GM21737 (cell line): ENCODE measurements around the gene EYS.
"Not testable (repeated sequence)": the region's sequence is repeated elsewhere in the genome, so short reads cannot be mapped to it uniquely, and the experiment has no call there.

Source experiments
- ATAC-seq: cut with Tn5 transposase; IDR thresholded peaks from one replicate; pipeline ENCODE4 v1.9.1; 2021; ENCODE audit warnings: mild to moderate bottlenecking, moderate library complexity; ENCODE audit not compliant: unreplicated experiment

The EYS gene

GRCh38 chr6:63785006-63785405 is 1922.0 kb downstream of the EYS start:
- no peak for ATAC-seq

DNA sequence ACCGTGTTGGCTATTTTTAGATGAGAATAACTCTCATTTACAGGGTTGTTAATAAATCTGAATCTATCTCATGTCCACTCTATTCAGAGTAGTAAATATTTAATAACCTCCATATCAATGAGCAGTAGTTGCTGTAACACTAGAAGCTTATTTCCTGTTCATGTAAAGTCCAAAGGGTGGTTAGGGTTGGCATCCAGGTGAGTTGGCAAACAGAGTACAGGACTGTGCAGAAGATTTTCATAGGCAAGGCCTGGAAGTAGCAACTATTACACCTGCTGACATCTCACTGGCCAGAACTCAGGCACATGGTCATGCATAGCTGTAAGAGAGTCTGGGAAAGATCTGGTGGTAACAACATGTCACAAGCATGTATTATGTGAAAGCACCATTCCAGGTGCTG is 1923.9 kb downstream of the EYS start:
- ATAC-seq, result no peak

DNA sequence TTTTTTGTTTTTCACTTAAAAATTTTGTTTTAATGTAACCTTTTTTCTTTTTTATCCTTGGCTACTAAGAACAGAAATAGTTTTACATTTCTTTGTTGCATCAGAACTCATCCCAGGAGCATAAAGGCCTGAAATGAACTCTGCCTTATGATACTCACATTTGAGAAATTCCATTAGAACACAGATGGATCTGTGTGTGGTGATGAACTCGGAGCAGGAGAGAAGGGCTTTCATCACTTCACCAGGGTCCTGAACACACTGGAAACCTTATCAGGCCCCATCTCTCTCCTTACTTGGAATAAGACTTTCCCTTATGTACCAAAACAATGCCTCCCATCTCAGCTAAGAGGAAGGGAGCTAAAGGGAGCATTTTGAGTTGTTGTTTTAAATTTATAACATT is 1932.1 kb downstream of the EYS start:
- ATAC-seq, result no peak

DNA sequence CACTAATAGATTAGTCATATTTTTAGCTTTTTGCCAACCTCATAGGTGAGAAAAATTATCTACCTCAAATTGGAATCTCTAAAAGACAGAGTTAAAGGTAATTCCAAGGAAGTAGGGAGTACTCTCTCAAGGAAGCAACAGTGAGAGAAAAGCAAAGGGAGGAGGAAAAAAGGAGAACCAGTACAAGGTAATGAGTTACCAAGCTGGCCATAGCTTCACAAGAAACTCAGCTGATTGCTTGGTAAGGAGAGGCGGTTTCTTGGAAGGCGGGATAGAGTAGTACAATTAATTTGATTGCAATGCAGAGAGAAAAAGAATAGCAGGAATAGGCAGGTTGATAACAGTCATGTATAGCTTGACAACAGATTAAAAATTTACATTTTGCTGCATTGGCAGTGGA is 1933.8 kb downstream of the EYS start:
- no peak for ATAC-seq

DNA sequence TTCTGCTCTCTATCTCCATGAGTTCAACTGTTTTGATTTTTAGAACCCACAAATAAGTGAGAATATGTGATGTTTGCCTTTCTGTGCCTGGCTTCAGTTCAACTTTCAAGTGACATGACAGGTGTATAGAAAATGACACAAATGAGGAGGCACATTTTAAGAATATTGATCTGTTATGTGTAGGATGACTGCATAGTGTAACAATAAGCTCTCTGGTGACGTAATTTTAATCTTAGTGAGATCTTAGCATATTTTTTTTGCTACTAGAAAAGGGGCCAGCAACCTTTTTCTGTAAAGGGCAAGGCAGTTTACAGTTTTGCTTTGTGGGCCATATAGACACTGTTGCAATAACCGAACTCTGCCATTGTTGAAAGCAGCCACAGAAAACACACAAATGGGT is 1941.2 kb downstream of the EYS start:
- no peak for ATAC-seq

DNA sequence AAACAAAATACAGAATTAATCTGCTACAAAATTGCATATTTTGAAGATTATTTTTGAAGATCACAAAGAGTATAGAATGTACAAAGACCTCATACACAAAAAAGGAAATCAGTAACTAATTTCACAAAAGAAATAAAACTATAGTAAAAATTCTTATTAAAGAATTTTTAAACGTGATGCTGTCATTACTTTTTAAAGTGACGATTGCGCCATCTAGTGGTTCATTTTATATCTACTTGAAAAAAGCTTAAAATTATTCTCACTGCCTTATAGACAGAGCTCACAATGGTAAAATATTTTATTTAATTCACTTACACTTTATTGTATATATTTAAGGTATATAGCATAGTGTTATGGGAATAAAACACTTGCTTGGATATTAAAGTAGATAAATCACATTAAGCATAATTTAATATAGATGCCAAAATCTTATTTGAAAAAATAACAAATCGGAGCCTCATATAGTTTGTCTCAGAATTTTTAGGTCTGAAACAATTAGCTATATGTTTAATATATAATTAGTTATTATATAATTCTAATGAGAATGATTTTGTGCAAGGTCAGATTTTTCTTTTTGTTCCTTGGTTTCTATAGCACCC is 1942.6 kb downstream of the EYS start:
- ATAC-seq, result no peak

DNA sequence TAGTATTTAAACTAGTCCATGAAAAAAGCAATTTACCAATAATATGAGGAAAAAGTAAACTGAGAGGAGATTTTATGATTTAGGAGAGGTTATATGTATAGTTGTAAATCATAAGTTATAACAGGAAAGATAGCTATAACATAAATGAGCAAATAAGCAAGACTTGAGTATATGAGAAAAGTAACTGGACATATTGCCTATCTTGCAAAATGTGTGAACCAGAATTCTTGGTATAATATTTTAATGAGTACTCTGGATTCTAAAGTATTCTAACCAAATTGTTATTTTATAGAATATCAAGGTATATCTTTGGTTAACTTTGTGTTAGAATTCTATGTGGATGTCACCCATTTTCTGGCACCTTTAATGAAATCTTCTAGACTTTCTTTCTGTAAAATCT is 1946.8 kb downstream of the EYS start:
- no peak for ATAC-seq

GRCh38 chr6:63759605-63760105 is 1947.4 kb downstream of the EYS start:
- ATAC-seq, result no peak

- no peak for ATAC-seq
These were observed 1949.2 kb downstream of the EYS start for GRCh38 chr6:63757826-63758225.

DNA sequence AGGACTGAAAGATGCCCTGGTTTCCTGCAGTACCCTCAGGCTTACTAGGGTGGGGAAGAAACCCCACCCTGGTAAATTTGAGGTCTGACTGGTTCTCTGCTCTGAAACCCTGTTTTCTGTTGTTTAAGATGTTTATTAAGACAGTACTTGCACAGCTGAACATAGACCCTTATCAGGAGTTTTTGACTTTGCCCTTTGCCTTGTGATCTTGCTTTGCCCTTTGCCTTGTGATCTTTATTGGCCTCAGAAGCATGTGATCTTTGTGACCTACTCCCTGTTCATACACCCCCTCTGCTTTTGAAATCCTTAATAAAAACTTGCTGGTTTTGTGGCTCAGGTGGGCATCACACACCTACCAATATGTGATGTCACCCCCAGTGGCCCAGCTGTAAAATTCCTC is 1949.8 kb downstream of the EYS start:
- not testable (repeated sequence) for ATAC-seq

GRCh38 chr6:63750400-63750799 is 1956.6 kb downstream of the EYS start:
- ATAC-seq, result no peak

DNA sequence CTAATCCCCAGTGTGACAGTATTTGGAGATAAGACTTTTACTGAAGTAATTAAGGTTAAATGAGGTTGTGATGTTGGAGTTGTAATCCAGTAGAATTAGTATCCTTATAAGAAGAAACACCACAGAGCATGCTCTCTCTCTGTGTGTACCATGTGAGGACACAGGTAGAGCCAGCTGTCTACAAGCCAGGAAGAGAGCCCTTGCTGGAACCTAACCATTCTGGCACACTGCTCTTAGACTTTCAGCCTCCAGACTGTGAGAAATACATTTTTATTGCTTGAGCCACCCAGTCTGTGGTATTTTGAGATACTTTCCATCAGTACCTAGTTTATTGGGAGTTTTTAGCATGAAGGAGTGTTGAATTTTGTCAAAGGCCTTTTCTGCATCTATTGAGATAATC is 1961.2 kb downstream of the EYS start:
- no peak for ATAC-seq

- ATAC-seq, result no peak
These were observed 1962.2 kb downstream of the EYS start for GRCh38 chr6:63744810-63745209.

DNA sequence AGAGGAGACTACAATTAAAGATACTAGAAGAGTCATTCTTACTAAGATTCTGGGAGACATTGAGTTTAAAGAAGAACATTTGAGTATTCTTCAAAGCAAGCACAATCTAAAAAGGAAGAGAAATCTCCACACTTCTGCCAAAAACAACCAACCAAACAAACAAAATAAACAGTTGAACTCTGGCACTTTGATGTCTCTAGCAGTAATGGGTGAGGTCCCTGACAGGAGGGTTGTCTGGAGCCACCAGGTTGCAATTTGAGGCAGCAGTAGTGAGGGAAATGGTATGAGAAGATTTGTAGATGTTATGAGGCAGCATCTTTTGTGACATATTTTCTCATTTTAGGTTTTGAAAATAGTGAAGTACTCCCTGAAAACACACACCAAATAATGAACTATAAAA is 1963.3 kb downstream of the EYS start:
- no peak for ATAC-seq

- no peak for ATAC-seq
These were observed 1965.0 kb downstream of the EYS start for GRCh38 chr6:63742060-63742459.

DNA sequence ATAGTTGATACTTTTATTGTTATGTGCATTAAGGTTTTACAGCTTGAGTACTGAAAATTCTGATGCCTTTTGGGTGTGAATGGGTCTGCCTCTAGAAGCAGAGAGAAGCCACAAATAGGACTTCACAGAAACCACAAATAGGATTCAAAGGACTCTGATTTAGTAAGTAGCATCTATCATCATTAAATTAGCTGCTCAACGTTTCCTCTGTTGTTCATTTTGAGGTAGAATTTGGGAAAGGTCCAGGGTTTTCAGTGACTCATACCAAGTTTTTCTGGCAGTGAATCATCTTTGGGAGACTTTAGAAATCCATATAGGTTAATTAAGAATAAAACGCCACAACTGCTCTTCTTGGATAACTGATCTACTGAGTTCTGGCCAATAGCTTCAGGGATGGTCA is 1966.3 kb downstream of the EYS start:
- no peak for ATAC-seq

- ATAC-seq, result no peak
These were observed 1967.8 kb downstream of the EYS start for GRCh38 chr6:63739094-63739687.

- ATAC-seq, result not testable (repeated sequence)
These were observed 1968.8 kb downstream of the EYS start for GRCh38 chr6:63738190-63738589.

DNA sequence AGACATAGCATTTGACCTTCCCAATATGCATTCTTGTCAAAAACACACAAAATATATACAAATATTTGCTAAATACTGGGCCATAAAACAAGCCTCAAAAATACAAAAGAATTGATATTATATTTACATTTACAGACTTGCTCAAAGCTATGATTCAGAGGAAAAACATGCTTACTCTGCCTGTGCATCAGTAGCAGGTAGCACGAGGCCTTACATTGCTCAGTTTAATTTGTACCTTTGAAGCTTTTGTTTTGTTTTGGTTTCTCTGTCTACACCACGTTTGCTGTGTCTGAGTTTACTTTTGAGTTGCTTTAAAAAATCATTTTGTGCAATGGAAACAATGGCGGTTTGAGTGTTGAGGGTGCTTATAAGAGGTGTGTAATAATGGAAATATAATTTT is 1972.1 kb downstream of the EYS start:
- no peak for ATAC-seq

GRCh38 chr6:63732336-63732735 is 1974.7 kb downstream of the EYS start:
- no peak for ATAC-seq

DNA sequence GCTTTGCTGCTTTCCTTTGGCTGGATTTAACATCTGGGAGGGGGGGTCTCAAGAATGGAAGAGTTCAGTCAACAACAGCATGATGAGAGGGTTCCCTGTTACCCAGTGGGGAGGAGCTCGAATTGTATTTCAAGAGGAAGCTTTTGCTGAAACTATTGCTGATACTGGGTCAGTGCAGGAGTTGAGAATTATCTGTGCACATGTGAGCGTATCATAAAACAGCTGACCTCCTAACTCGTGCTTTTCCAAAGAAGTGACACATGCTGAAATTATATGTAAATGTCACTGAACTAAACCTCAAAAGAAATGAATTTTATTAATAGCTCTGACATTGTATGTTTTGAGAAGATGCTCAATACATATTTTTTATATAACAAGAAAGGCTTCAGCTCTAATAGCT is 1975.1 kb downstream of the EYS start:
- no peak for ATAC-seq

- ATAC-seq, result no peak
These were observed 1976.7 kb downstream of the EYS start for GRCh38 chr6:63730311-63730710.

- no peak for ATAC-seq
These were observed 1982.3 kb downstream of the EYS start for GRCh38 chr6:63724721-63725120.
